ENCODE data around the gene MIAT.

Gene MIAT

DNA sequence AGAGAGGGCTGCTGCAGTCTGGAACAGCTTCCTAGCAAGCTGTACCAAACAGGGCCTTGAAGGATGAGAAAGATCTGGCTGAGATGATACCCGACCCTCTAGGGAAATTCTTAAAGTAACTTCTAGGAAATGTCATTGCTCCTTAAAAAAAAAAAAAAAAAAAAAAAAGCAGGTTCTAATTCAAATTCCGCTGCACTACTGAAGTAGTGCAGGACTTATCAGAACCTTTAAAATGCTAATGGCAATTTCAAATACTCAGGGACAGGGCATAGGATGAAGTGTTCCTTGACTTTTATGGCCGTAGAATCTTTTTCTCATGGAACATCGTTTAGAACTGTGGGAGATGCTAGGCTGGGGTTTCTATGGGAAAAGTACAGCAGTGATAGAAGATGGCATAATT is 13.1 kb downstream of the MIAT start:
- no peak for DNase-seq

DNA sequence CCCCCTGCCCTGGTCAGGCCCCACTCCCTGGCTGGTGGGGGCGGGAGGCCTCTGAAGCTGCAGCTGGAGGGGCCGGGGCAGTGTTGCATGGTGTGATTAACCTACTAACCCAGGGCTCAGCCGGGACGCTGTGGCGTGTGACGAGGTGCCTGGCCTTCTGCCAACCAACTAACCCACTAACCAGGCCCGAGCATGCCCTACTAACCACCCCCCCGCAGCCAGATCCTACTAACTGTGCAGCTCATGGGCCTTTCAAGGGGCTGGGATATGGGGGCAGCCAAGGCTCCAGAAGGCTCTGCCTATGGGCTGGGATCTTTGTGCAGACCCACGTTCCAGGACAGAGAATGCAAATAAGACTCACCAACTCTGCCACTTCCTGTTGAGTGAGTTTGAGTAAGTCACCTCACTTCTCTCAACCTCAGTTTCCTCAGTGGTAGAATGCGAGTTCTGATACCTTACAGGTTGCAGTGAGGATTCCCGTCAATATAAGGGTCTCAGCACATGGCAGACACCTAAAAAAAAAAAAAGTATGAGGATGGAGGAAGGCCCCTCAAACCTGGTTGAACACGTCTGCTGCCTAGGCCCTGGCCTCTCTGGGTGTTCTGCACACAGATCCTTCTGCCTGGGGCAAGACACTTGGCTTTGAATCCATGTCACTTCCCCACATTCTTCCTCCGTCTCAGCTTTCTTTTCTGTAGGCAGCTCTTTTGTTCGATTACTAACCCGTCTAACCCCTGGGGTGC is 14.1 kb downstream of the MIAT start:
- DNase-seq = no peak

DNA sequence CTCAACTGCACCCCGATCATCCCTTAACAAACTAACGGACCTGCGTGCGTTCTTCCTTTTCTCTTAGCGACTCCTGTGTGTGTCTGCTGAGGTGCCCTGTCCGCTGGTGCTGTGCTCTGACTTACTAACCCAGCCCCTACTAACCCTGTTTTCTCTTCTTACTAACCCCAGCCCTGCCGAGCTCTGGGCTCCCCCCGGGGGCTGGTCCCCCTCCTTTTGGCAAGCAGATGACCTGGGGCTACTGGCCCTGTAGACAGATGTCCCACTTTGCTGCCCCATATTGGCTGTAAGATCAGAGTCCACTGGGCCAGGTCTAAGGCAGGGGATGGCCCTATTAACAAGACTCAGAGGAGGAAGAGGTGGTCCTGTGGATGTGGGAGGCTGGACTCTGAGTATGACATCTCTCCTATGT is 14.7 kb downstream of the MIAT start:
- no peak for DNase-seq

DNA sequence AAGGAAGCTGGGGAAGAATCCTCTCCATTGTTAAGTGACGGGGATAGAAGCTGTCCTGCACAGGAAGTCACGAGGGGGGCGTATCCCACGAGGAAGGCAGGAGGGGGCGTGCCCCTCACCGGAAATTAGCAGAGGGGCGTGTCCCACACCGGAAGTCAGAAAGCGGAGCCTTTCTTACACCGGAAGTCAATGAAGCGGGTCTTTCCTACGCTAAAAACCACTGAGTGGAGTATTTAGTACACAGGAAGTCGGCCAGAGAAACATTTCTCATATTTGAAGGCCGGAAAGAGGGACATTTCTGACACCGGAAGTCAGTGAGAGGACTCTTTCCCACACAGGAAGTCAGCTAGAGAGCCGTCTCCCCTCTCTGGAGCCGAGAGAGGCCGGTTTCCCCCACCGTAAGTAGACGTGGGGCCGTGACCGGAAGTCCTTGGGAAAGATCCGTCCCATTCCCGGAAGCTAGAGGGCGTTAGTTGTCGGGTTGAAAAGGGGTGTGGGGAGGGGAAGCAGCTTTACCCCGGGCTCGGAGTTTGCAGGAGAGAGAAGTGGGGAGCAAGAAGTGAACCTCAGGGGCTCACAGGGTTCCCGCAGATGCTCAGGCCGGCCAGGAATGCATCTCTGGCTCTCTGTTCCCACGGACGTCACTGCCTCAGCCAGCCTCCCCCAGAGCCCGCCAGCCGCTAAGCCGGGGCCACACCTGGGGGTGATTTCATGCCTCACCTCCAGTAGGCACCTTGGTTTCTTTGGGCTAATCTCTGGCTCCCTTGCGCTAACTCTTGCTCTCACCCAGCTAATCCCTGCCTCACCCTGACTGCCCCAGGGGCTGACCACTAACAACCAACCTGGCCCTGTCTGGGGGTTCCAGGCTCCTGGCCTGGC is 15.4 kb downstream of the MIAT start:
- DNase-seq = peak; percentile 98

GRCh38 chr22:26673486-26673885 is 16.1 kb downstream of the MIAT start:
- DNase-seq = peak; percentile 44

DNA sequence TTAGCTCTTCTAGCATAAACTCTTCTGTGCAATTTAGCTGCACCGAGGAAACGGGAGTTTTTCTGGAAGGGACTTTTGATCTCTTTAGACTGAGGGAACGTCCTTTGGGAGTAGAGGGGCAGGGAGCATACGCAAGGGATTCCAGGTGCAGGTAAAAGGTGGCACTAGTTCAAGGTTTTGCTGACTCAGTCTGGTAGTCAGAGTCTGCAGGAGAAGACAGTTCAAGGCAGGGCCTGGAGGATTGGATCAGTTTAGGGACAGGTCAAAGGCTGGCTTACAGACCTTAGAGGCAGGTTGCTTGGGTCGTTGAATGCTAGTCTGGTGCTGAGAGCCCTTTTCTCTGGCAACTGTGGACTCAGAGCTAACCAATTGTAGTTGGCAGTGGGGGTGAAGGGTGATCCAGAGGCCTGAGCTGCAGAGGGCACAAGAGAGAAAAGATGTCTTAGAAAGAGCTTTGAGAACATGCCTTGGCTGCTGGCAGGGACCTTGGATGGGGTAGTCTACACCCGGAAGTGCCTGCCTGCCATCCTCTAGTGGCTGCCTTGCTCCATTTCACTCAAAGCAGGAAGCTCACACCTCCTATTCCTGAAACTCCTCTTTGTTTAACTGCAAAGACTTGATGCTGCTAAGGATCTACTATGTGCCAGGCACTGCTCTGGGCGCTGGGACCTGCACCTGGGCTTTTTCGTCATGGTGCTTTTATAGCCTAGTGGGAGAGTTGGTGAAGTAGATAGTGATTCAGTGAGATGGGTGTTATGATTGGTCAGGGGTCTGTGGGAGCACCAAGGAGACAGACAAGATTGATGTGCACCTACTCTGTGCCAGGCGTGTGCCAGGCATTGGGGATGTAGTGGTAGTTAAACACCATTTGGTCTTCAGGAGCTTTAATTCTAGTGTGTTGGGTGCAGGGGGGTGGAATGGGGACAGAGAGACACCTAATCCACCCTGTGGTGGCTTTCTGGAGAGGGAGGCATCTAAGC is 17.1 kb downstream of the MIAT start:
- DNase-seq = no peak

DNA sequence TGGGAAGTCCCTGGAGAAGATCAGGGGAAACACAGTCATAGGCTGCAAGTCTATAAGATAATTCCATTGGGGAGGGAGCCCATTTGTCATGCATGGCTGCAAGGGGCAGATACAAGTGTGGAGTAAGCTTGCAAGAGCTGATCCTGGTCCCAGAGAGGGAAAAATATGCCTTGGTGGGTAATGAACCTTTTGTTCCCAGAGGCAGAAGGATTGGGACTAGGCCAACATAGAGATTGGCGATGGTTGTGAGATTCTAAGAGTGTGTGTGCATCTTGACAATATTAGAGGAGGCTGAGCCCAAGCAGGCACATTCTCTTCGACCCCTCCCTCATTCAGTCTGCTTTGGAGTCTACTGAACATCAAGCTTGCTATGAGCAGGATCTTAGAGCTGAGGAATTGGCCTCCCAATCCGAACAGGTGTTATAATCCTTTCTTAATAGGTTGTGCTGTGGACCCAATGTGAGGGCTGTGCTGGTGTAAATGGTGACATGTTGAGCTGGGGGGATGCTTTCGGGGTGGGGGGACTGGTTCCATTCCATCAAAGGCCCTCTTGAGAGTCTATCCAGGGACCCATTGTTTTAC is 18.4 kb downstream of the MIAT start:
- no peak for DNase-seq

- no peak for DNase-seq
Observed at GRCh38 chr22:26677217-26677616, 19.8 kb downstream of the MIAT start.

- peak; percentile 84 for DNase-seq
Observed at GRCh38 chr22:26679003-26679629, 21.7 kb downstream of the MIAT start.

DNA sequence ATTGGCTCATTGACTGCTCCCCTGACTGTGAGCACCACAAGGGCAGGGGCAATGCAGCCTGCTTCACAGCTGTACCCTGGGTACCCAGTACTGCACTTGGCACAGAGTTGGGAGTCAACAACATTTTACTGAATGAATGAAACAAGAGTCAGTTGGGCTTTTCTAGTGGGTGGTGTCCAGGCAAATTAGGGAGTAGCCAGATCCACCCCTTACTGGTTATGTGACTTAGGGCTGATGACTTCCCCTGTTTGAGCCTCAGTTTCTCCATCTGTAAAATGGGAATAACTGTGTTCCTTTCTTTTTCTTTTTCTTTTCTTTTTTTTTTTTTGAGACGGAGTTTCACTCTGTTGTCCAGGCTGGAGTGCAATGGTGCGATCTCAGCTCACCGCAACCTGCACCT is 23.1 kb downstream of the MIAT start:
- DNase-seq = no peak

GRCh38 chr22:26681395-26681821 is 24.0 kb downstream of the MIAT start:
- peak; percentile 92 for DNase-seq

- DNase-seq = no peak
Observed at GRCh38 chr22:26684168-26684567, 26.8 kb downstream of the MIAT start.

DNA sequence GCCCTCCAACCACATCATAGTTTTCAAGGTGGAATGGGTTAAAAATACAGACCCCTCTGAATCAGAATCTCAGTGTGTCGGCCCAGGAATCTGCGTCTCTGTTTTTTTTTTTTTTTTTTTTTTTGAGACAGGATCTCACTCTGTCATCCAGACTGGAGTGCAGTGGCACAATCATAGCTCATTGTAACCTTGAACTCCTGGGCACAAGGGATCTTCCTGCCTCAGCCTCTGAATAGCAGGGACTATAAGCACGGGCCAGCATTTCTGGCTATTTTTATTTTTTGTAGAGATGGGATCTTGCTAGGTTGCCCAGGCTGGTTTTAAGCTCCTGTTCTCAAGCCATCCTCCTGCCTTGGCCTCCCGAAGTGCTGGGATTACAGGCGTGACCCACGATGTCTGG is 28.2 kb downstream of the MIAT start:
- no peak for DNase-seq

DNA sequence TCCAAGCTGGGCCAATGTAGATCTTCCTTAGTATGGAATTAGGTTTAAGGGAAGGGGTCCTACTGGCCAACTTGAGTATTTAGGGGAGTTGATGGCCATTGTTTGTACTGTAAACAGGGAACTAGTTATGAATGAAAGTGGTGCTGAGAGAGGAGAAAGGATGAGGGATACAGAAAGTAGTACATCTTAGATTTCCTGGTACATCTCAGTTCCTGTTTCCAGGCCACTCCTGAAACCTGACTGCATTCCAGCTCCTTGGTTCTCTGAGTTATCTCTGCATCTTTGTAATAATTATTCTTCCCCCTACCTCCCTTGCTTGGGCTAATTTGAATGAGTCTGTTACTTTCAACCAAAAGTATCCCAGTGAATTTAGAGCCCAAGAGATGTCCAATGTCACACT is 30.1 kb downstream of the MIAT start:
- no peak for DNase-seq

- DNase-seq = no peak
Observed at GRCh38 chr22:26689513-26690301, 32.3 kb downstream of the MIAT start.

GRCh38 chr22:26690654-26691376 is 33.4 kb downstream of the MIAT start:
- DNase-seq = peak; percentile 53

GRCh38 chr22:26691377-26691716 is 34.0 kb downstream of the MIAT start:
- DNase-seq = no peak

GRCh38 chr22:26692215-26692614 is 34.8 kb downstream of the MIAT start:
- DNase-seq = no peak

- no peak for DNase-seq
Observed at GRCh38 chr22:26697151-26697550, 39.8 kb downstream of the MIAT start.

DNA sequence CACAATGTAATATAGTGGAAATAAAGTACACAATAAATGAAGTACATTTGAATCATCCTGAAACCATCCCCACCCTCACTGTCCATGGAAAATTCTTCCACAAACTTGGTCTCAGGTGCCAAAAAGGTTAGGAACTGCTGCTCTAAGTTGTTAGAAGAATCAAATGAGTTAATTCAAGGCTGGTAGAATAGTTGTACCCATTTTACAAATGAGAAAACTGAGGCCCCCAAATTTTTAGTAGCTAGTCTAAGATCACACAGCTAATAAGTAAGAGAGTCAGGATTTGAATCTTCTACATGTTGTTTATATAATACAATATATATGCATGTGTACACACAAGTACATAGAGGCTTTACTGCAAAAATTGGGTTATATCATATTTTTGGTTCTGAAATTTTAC is 43.1 kb downstream of the MIAT start:
- DNase-seq = no peak

DNA sequence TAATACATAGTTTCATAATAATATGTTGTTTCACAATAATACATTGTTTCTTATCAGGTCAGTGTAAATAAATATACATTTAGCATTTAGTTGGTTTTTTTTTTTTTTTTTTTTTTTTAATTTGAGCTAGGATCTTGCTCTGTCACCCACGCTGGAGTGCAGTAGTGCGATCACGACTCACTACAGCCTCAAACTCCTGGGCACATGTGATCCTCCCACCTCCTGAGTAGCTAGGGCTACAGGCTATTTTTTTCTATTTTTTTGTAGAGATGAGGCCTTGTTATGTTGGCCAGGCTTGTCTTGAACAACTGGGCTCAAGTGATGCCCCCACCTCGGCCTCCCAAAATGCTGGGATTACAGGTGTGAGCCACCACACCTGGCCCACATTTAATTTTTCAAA is 43.5 kb downstream of the MIAT start:
- no peak for DNase-seq
